ENCODE measurements around the gene MYF6.

GRCh38 chr12:80708259-80708974 lies 983 bp downstream of the MYF6 start:
- TF ChIP-seq SAP30 (IDR thresholded peaks at IDR 0.05; ENCODE audit: insufficient read depth, insufficient replicate concordance, low read length): no peak
- TF ChIP-seq CHD7 (IDR thresholded peaks at IDR 0.05; ENCODE audit: insufficient replicate concordance, low read length): no peak
- no peak for TF ChIP-seq CTCF (IDR thresholded peaks at IDR 0.05; ENCODE audit: control extremely low read depth in 1 of 3, insufficient read depth in 1 of 3, low read depth in 1 of 3, low read length in 3 of 3)
- TF ChIP-seq TAF1 (IDR thresholded peaks at IDR 0.05; ENCODE audit: low read depth, low read length): no peak
- TF ChIP-seq GABPA (IDR thresholded peaks at IDR 0.05; ENCODE audit: borderline replicate concordance, insufficient read depth, low read length): no peak
- TF ChIP-seq EGR1 (IDR thresholded peaks at IDR 0.05; ENCODE audit: borderline replicate concordance, low read depth, low read length): peak; percentile 48

Data from H1 (cell line).